HG02678 (cell line): ENCODE results near the gene IDH2.
A peak's percentile ranks its signal among the peaks of the same experiment; 100 is the strongest.

Experiments
- ATAC-seq: cut with Tn5 transposase; IDR thresholded peaks from one replicate; pipeline ENCODE4 v1.9.1; 2021; ENCODE audit warnings: mild to moderate bottlenecking, moderate library complexity; ENCODE audit not compliant: unreplicated experiment

The IDH2 gene

GRCh38 chr15:90044916-90045371 is 57.3 kb downstream of the IDH2 start:
- ATAC-seq, result no peak

DNA sequence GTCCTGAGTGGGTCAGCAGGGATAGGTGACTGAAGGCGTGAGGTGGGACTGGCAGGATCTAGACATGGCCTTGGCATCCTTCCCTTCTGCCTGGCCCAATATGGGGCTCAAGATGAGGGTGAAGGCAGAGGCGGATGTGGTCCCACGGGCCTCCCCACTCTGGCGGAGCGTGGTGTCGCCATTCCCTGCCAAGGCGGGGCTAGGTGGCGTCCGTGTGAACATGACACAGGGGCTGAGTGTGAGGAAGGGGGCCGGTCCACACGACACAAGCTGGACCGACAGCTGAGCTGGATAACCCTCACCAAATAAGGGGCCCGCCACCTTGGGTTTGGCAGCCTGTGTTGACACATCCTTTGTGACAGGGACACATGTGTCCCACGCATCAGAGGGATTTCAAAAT is 58.1 kb downstream of the IDH2 start:
- no peak for ATAC-seq

DNA sequence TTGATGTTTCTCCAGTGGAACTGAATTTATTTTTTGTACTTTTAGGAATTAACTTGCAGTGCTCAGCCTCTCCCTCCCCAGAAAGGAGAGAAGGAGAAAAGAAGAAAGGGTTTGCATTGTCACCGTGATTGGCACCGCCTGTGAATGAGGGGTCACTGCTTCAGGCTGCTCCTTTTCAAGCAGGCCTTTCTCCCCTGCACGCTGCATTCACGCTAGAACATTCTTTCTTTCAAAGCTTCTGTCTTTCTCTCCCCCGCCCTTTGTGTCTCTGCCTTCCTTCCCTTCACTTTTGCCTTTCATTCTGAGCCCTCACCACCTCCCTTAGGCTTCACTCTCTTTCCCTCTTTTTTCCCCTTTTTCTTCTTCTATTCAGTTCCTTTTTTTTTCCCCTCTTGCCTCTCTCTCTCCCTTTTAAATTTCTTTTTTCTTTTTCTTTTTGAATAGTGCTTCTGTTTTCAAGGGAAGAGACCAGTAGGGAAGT is 58.7 kb downstream of the IDH2 start:
- no peak for ATAC-seq

GRCh38 chr15:90042766-90043529 is 59.3 kb downstream of the IDH2 start:
- no peak for ATAC-seq

- ATAC-seq, result no peak
Measured at GRCh38 chr15:90042356-90042755, 59.9 kb downstream of the IDH2 start.

GRCh38 chr15:90040618-90041017 is 61.6 kb downstream of the IDH2 start:
- no peak for ATAC-seq

DNA sequence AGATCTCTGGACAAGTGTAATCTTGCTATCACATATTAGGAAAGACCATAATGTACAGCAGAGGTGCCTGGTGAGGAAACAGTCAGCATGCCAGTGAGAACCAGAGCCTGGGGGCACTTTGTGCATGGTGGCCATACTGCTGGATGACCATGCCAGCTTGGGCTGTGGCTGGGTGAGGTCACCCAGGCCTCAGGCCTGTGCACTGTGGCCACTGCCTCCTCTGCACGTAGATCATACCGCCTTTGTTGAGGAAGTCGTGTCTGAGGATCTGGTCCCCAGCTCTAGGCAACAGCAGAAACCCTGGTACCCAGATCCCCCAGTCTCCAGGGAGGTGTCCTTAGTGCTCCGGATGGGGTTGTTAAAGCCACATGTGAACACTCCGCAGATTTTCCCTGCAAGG is 62.3 kb downstream of the IDH2 start:
- no peak for ATAC-seq

GRCh38 chr15:90038632-90039095 is 63.6 kb downstream of the IDH2 start:
- no peak for ATAC-seq

DNA sequence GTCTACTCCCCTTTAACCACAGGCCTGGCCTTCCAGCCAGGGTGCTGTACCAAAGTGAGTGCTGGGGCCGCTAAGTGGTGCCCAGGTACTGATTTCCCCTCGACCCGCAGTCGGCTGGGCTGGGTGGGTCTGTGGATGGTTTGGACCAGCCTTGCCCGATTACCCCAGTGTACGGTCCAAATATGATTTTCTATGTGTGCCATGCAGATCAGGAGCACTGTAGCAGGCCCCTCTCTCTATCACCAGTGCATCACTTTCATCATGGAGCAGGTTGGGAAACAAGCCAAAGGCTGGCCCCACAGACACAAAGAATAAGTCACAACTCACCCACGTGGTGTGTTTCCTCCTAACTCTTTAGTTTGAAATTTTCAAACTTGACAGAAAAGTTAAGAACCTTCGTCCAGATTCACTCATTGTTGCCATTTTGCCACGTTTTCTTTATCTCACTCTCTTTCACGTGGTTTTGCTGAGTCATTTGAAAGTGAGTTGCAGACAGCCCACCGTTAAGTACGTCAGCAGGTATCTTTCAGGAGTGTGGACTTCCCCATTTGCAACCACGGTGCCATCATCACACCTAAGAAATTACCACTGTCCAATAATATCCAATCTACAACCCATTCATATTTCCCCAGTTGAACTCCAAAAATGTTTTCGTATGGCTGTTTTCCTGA is 64.2 kb downstream of the IDH2 start:
- peak; percentile 76 for ATAC-seq

- ATAC-seq, result no peak
Measured at GRCh38 chr15:90037511-90037860, 64.8 kb downstream of the IDH2 start.

DNA sequence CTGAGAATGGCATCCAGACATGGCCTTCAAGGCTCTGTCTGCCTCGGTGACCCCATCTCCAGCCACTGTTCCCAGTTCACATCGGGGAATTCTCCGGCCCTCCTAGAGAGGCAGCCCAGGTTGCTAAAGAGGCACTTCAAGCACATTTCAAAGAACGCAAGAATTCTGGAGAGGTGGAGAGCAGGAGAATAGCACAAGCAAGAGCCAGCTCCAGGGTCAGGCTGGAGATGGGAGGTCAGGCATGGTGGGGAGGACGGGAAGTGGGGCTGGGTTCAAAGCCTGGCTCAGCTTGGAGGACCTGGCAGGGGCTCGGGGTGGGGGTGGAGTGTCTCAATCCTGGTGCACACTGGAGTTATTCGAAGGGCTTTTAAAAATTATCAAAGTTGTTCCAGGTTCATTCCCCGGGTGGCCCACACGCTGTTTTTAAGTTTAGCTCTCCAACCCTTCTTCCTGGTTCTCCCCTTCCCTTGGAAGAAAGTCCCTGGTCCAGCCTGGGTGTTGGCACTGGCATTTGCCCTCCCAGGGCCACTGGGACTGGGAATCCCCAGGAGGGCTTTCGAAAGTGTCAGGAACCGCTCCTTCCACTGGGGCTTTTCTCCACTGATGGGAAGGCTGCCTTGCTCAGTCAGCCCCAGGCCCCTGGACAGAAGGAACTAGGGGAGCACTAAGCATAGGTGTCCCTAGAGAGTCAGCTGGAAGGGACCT is 65.3 kb downstream of the IDH2 start:
- ATAC-seq, result no peak

DNA sequence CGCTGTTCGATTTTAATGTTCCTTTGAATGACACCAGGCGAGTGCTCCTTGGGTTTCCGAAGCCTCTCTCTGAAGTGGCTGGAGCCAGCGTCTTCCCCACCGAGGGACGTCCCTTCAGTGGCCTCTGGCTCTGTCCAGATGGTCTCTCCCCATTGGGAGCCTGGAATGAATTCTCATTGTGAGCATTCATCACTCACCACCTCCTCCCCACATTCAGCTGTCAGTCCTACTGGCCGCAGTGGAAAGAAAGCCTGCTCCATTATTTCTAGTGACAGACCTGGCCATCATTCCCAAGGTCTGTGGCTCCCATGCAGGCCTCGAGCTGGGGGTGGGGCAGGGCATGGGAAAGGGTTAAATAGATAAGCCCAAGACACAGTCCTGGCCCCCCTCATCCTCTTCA is 65.9 kb downstream of the IDH2 start:
- no peak for ATAC-seq

GRCh38 chr15:90035840-90036230 is 66.4 kb downstream of the IDH2 start:
- no peak for ATAC-seq

DNA sequence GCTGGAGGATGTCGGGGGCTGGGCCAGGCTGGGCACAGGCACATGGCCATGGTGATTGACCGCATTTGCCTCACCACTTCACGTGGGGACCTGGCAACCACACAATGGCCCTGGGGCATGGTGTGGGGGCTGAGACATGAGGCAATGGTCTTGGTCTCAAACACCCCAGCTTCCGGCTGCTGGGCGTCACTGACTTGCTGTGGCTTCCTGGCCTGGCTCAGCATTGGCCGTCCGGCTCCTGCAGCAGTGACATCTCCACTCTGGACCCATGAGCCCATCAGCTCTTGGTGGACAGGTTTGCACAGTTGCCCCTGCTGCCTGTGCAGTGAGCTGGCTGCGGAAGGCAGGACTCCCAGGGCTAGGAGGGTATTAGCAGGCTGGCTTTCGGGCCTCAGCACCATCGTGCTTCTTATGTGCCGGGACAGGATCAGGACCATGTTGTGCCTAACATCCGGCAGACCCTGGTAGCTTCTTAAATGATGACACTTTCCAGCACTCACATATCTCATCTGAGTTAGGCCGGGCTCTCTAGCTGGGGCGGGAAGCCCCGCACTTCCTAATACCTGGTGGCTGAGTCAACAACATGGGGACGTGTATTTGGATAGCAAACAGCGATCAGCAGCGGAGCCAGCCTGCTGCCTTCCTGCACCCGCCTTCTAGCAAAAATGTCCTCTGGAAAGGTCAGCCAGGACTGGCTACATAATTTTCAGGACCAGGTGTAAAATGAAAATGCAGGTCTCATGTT is 67.0 kb downstream of the IDH2 start:
- no peak for ATAC-seq

DNA sequence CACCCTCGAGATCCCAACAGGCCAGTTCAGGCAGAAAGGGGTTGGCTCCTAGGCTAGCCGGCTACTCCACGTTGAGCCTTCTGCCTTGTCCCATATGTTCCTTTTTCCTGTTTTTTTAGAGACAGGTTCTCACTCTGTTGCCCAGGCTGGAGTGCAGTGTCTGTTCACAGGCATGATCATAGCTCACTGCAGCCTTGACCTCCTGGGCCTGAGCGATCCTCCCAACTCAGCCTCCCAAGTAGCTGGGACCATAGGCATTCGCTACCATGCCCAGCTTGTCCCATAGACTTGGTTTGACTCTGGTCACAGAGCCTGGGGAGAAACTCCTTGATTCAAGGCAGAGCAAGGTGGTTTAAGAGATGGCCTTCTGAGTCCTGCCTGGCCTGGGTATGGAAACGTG is 68.8 kb downstream of the IDH2 start:
- no peak for ATAC-seq
